H1 (cell line): ENCODE results near the gene APOC3. TPM values are rescaled to one million over a fixed set of nuclear protein-coding genes. Genes with fewer than 3 reads are reported as not detected.

Experiments
- CTCF ChIA-PET: fragments of 300-600 bp; sonication (Branson Sonifier 250); formaldehyde crosslinking; loops from one replicate; lab custom pipeline; 2021; ENCODE audit not compliant: partially characterized antibody; lab: Charles Lee
- POLR2A ChIA-PET: fragments of 300-600 bp; sonication (Branson Sonifier 250); formaldehyde crosslinking; loops from one replicate; lab custom pipeline; 2021; ENCODE audit warnings: inconsistent platforms; ENCODE audit not compliant: partially characterized antibody; lab: Charles Lee
- DNase-seq, 2 experiments: peaks; one replicate each; pipeline versions ENCODE4 v3.0.0 to v3.0.0-alpha.2; 2010 to 2022; ENCODE audit warnings: low spot score in 2 of 2, low read depth in 1 of 2, mixed read lengths in 1 of 2
- FAIRE-seq: peaks from 2 replicates; lab custom pipeline; 2011; peaks lifted over from hg19 to GRCh38; lab: Jason Lieb, UNC
- H2AFZ ChIP-seq: 2 replicates; pipeline ENCODE4 v1.8.1; 2012; ENCODE audit warnings: low read length, inconsistent platforms
- H2AK5ac ChIP-seq: 2 replicates; pipeline ENCODE4 v1.6.1; 2013; ENCODE audit warnings: low read depth, low read length
- H2BK120ac ChIP-seq: replicated peaks from 2 replicates; pipeline ENCODE3; 2013; ENCODE audit warnings: low read depth, low read length, inconsistent platforms
- H2BK12ac ChIP-seq: 2 replicates; pipeline ENCODE4 v1.6.1; 2013; ENCODE audit warnings: low read depth, low read length
- H2BK15ac ChIP-seq: 2 replicates; pipeline ENCODE4 v1.6.1; 2013; ENCODE audit warnings: low read length
- H2BK20ac ChIP-seq: 2 replicates; pipeline ENCODE4 v1.6.1; 2013; ENCODE audit warnings: low read length
- H2BK5ac ChIP-seq: 2 replicates; pipeline ENCODE4 v1.6.1; 2013; ENCODE audit warnings: low read depth, low read length
- H3K14ac ChIP-seq: 2 replicates; pipeline ENCODE4 v1.6.1; 2013; ENCODE audit warnings: inconsistent platforms; ENCODE audit not compliant: insufficient read length
- H3K18ac ChIP-seq: 2 replicates; pipeline ENCODE4 v1.6.1; 2013; ENCODE audit warnings: low read length; ENCODE audit errors: extremely low read depth
- H3K23ac ChIP-seq: 2 replicates; pipeline ENCODE4 v1.6.1; 2013; ENCODE audit warnings: inconsistent platforms; ENCODE audit not compliant: insufficient read length
- H3K23me2 ChIP-seq: 2 replicates; pipeline ENCODE4 v1.6.1; 2013; ENCODE audit warnings: low read depth, low read length
- H3K27ac ChIP-seq: 2 replicates; pipeline ENCODE4 v1.6.1; 2011; ENCODE audit warnings: low read depth, low read length, inconsistent platforms
- H3K27me3 ChIP-seq, 4 experiments: replicated peaks in 1 of 4; 1 replicate in 1 of 4; 2 replicates in 3 of 4; pipeline versions ENCODE4 v1.6.1 to v1.8.1; 2011 to 2013; ENCODE audit warnings: low read length in 3 of 4, mild to moderate bottlenecking in 3 of 4, inconsistent platforms in 2 of 4, mixed read lengths in 2 of 4, moderate library complexity in 1 of 4; ENCODE audit not compliant: control insufficient read depth in 3 of 4, insufficient read depth in 3 of 4; ENCODE audit errors: extremely low read depth in 1 of 4
- H3K36me3 ChIP-seq, 4 experiments: 2 replicates each; pipeline versions ENCODE4 v1.6.1 to v1.8.1; 2011 to 2013; ENCODE audit warnings: mild to moderate bottlenecking in 4 of 4, low read length in 3 of 4, moderate library complexity in 2 of 4, control low read depth in 1 of 4, inconsistent platforms in 1 of 4; ENCODE audit not compliant: insufficient read depth in 4 of 4, control insufficient read depth in 2 of 4
- H3K4ac ChIP-seq: replicated peaks from 2 replicates; pipeline ENCODE3; 2013; ENCODE audit warnings: low read length, low read depth, mixed read lengths, inconsistent platforms; ENCODE audit not compliant: insufficient read length
- H3K4me1 ChIP-seq, 4 experiments: replicated peaks in 1 of 4; 1 replicate in 1 of 4; 2 replicates in 3 of 4; pipeline versions ENCODE4 v1.6.1 to v1.8.1; 2011 to 2013; ENCODE audit warnings: low read length in 3 of 4, inconsistent platforms in 2 of 4, mixed read lengths in 1 of 4; ENCODE audit not compliant: insufficient read depth in 4 of 4, control insufficient read depth in 3 of 4
- H3K4me2 ChIP-seq, 2 experiments: 2 replicates each; pipeline versions ENCODE4 v1.6.1 to v1.8.1; 2011 to 2013; ENCODE audit warnings: low read depth in 2 of 2, low read length in 2 of 2, control low read depth in 1 of 2, inconsistent platforms in 1 of 2, mild to moderate bottlenecking in 1 of 2; ENCODE audit not compliant: insufficient read depth in 1 of 2
- H3K4me3 ChIP-seq, 4 experiments: fragments of 200-600, 300-600 bp in 1 of 4; sonication (generic), shearing (Covaris generic), sonication (Bioruptor Twin) in 1 of 4; 2 replicates each; pipeline versions ENCODE4 v1.5.1 to v1.8.1; 2011 to 2016; ENCODE audit warnings: low read length in 4 of 4, low read depth in 3 of 4, control low read depth in 2 of 4, inconsistent platforms in 2 of 4, mild to moderate bottlenecking in 2 of 4, mixed read lengths in 1 of 4, moderate library complexity in 1 of 4; ENCODE audit not compliant: insufficient read depth in 2 of 4; ENCODE audit errors: extremely low read depth in 1 of 4
- H3K56ac ChIP-seq: replicated peaks from 2 replicates; pipeline ENCODE3; 2013; ENCODE audit warnings: low read depth, mild to moderate bottlenecking, mixed read lengths, low read length, inconsistent platforms; ENCODE audit not compliant: insufficient read length
- H3K79me1 ChIP-seq: 2 replicates; pipeline ENCODE4 v1.6.1; 2013; ENCODE audit warnings: low read depth, low read length, control low read depth
- H3K79me2 ChIP-seq, 2 experiments: 2 replicates each; pipeline versions ENCODE4 v1.6.1 to v1.8.1; 2012 to 2013; ENCODE audit warnings: low read length in 2 of 2, mild to moderate bottlenecking in 2 of 2, inconsistent platforms in 1 of 2; ENCODE audit not compliant: insufficient read depth in 2 of 2, control insufficient read depth in 1 of 2
- H3K9ac ChIP-seq, 4 experiments: replicated peaks in 1 of 4; 1 replicate in 1 of 4; 2 replicates in 3 of 4; pipeline versions ENCODE4 v1.6.1 to v1.8.1; 2011 to 2013; ENCODE audit warnings: low read depth in 3 of 4, low read length in 3 of 4, control low read depth in 2 of 4, mild to moderate bottlenecking in 2 of 4, moderate library complexity in 2 of 4, inconsistent platforms in 1 of 4; ENCODE audit errors: extremely low read depth in 1 of 4
- H3K9me3 ChIP-seq, 2 experiments: 2 replicates each; pipeline versions ENCODE4 v1.6.1 to v1.8.1; 2012 to 2013; ENCODE audit warnings: mild to moderate bottlenecking in 2 of 2, moderate library complexity in 2 of 2, control low read depth in 1 of 2, inconsistent platforms in 1 of 2, low read depth in 1 of 2, low read length in 1 of 2, mixed read lengths in 1 of 2; ENCODE audit not compliant: insufficient read depth in 2 of 2
- H4K20me1 ChIP-seq, 2 experiments: replicated peaks in 1 of 2; 2 replicates each; pipeline versions ENCODE3 to v1.8.1; 2011 to 2013; ENCODE audit warnings: inconsistent platforms in 2 of 2, low read length in 2 of 2, mild to moderate bottlenecking in 1 of 2; ENCODE audit not compliant: insufficient read depth in 2 of 2, control insufficient read depth in 1 of 2
- H4K5ac ChIP-seq: 2 replicates; pipeline ENCODE4 v1.6.1; 2013; ENCODE audit warnings: low read length, low read depth, mixed read lengths, inconsistent platforms; ENCODE audit not compliant: insufficient read length
- H4K8ac ChIP-seq: 2 replicates; pipeline ENCODE4 v1.8.0; 2013; ENCODE audit warnings: mild to moderate bottlenecking, moderate library complexity, low read length, inconsistent platforms; ENCODE audit not compliant: insufficient read depth; ENCODE audit errors: extremely low read depth
- H4K91ac ChIP-seq: replicated peaks from 2 replicates; pipeline ENCODE3; 2013; ENCODE audit warnings: low read length, mixed read lengths, inconsistent platforms; ENCODE audit not compliant: insufficient read length
- ASH2L ChIP-seq: fragments of 200-600, 300-600 bp; sonication (generic); IDR thresholded peaks from one replicate; pipeline ENCODE4 v1.7.1; 2017; ENCODE audit warnings: low read length
- CBX5 ChIP-seq: fragments of 300-800, 300-1000 bp; sonication (generic); IDR thresholded peaks from 2 replicates; pipeline ENCODE4 v1.7.1; 2016; ENCODE audit warnings: antibody characterized with exemption, low read length, low read depth
- CBX8 ChIP-seq: fragments of 300-800, 300-1000 bp; sonication (generic); IDR thresholded peaks from 2 replicates; pipeline ENCODE4 v1.7.1; 2016; ENCODE audit warnings: low read depth, low read length, borderline replicate concordance
- GTF2F1 ChIP-seq: IDR thresholded peaks from 2 replicates; pipeline ENCODE4 v1.6.1; 2012; ENCODE audit warnings: low read depth, low read length, improper control_type of control experiment, borderline replicate concordance
- POU5F1 ChIP-seq: IDR thresholded peaks from 2 replicates; pipeline ENCODE4 v1.6.1; 2011; ENCODE audit warnings: low read depth, mild to moderate bottlenecking, low read length, moderate library complexity
- RBBP5 ChIP-seq: IDR thresholded peaks from 2 replicates; pipeline ENCODE4 v1.7.1; 2012; ENCODE audit warnings: low read depth, mild to moderate bottlenecking, inconsistent platforms, low read length, moderate library complexity, borderline replicate concordance
- TAF1 ChIP-seq: IDR thresholded peaks from 2 replicates; pipeline ENCODE4 v1.6.1; 2011; ENCODE audit warnings: mild to moderate bottlenecking, low read depth, low read length
- USF2 ChIP-seq: IDR thresholded peaks from 2 replicates; pipeline ENCODE4 v1.6.1; 2011; ENCODE audit warnings: low read length, improper control_type of control experiment
- YY1 ChIP-seq: IDR thresholded peaks from 2 replicates; pipeline ENCODE4 v1.6.1; 2011; ENCODE audit warnings: low read depth, mild to moderate bottlenecking, low read length
- ZNF274 ChIP-seq: IDR thresholded peaks from 2 replicates; pipeline ENCODE4 v1.7.0; 2012; ENCODE audit warnings: low read length, borderline replicate concordance; ENCODE audit errors: extremely low read depth
- WGBS, 2 experiments: shearing (Covaris generic) in 1 of 2; methylation state at CpG; one replicate each; pipeline versions ENCODE4 v1.1.6 to v1.1.7; 2013 to 2015; ENCODE audit warnings: low lambda C conversion rate in 2 of 2, mixed read lengths in 2 of 2, inconsistent platforms in 1 of 2, low coverage in 1 of 2, missing lambda C conversion rate in 1 of 2; ENCODE audit not compliant: insufficient replicate concordance in 2 of 2, insufficient coverage in 1 of 2, insufficient read length in 1 of 2; ENCODE audit errors: extremely low coverage in 1 of 2, missing lambda C conversion rate in 1 of 2; 5-methylcytosine and 5-hydroxymethylcytosine counted together
- polyA plus RNA-seq, 7 experiments: library from polyadenylated mRNA; depleted of rRNA in 3 of 7; stranded (reverse) in 5 of 7; unstranded in 2 of 7; fragments of >200 nt in 5 of 7; fragments of 200-250 nt in 2 of 7; gene quantifications; 1 replicate in 5 of 7; 2 replicates in 1 of 7; 4 replicates in 1 of 7; pipeline versions ENCODE4 v1.2.1 to v1.2.3, GENCODE V29; 2011 to 2013; ENCODE audit warnings: missing spikeins in 2 of 7, mixed read lengths in 2 of 7
- total RNA-seq: library from RNA; stranded (reverse); fragmentation: NEBNext Ultra II Directional; extraction: Animal tissue kit (Norgen Biotek cat#: 25700); gene quantifications from 2 replicates; pipeline ENCODE4 v1.2.1, GENCODE V29; 2021
- TF ChIP-seq, protein P1 (sequence below), 3 experiments: IDR thresholded peaks; 1 replicate in 2 of 3; 2 replicates in 1 of 3; pipeline versions ENCODE4 v1.5.1 to v1.6.1; 2011; ENCODE audit warnings: low read length in 3 of 3, mild to moderate bottlenecking in 3 of 3, inconsistent platforms in 2 of 3, low read depth in 1 of 3, moderate library complexity in 1 of 3; ENCODE audit not compliant: insufficient read depth in 1 of 3; ENCODE audit errors: control extremely low read depth in 1 of 3

Gene APOC3
- total and polyA plus RNA-seq, 2 of the 8 experiments (the other 6 are each of a cell fraction or from before 2014, with no cell fraction given), result not detected

GRCh38 chr11:116857936-116858335 is 28.2 kb downstream of the APOC3 start:
- Histone ChIP-seq H4K5ac (no peak overlapping the region), H3K4me2 (no peak overlapping the region), H3K27me3 (no peaks in the 10 kb centered on the region), H3K23ac (no peak overlapping the region), H2AFZ (no peak overlapping the region), H2BK15ac (no peak overlapping the region), H3K4me3 (no peak overlapping the region), H3K9me3 (no peaks in the 10 kb centered on the region), H3K36me3 (peaks cover 4 to 36% (median 29%) of the 10 kb centered on the region in 4 experiments; a peak in 7 of 8 replicates), H3K4me1 (no peaks in the 10 kb centered on the region), H3K27ac (no peak overlapping the region), H3K56ac (no peak overlapping the region), H3K9ac (no peak overlapping the region), H2BK5ac (no peak overlapping the region), H4K20me1 (peaks cover 3 to 5% of the 10 kb centered on the region in 2 experiments), H2AK5ac (no peak overlapping the region), H4K8ac (no peak overlapping the region), H3K79me2 (no peaks in the 10 kb centered on the region), H2BK12ac (no peak overlapping the region), H2BK120ac (no peak overlapping the region), H3K23me2 (no peaks in the 10 kb centered on the region), H3K4ac (no peak overlapping the region), H4K91ac (no peak overlapping the region), H3K14ac (no peak overlapping the region), H3K18ac (no peak overlapping the region), H3K79me1 (no peaks in the 10 kb centered on the region), H2BK20ac (no peak overlapping the region)
- FAIRE-seq (no peak), DNase-seq (no peak)
- ChIA-PET CTCF (interaction anchor here (0.6 to 1.6 kb wide), 2 partner anchors 17 to 42 kb away, joined by 3 to 5 read pairs; no protein-coding TSS in a partner anchor), POLR2A (no interaction called here)
- WGBS, 2 experiments, result 87% methylated on average over 7 of the region's 7 CpGs; no CpG with 5 or more reads in 1 of the 2 experiments
- TF ChIP-seq TAF1 (no peak), ZNF274 (no peak), GTF2F1 (no peak), POU5F1 (no peak), YY1 (no peak), RBBP5 (no peak), USF2 (no peak), CBX8 (no peak), ASH2L (no peak), CBX5 (no peak)
- TF ChIP-seq, protein P1, sequence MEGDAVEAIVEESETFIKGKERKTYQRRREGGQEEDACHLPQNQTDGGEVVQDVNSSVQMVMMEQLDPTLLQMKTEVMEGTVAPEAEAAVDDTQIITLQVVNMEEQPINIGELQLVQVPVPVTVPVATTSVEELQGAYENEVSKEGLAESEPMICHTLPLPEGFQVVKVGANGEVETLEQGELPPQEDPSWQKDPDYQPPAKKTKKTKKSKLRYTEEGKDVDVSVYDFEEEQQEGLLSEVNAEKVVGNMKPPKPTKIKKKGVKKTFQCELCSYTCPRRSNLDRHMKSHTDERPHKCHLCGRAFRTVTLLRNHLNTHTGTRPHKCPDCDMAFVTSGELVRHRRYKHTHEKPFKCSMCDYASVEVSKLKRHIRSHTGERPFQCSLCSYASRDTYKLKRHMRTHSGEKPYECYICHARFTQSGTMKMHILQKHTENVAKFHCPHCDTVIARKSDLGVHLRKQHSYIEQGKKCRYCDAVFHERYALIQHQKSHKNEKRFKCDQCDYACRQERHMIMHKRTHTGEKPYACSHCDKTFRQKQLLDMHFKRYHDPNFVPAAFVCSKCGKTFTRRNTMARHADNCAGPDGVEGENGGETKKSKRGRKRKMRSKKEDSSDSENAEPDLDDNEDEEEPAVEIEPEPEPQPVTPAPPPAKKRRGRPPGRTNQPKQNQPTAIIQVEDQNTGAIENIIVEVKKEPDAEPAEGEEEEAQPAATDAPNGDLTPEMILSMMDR (IDR thresholded peaks at IDR 0.05; ENCODE audit: control extremely low read depth in 1 of 3, insufficient read depth in 1 of 3, low read depth in 1 of 3, low read length in 3 of 3), result no peak
